Suprapubic skin (tissue), 4 donors: Measurements from ENCODE around the gene ANXA2R.

Source experiments
- POLR2A ChIP-seq, 2 donors: fragments of 450-650 bp; IDR thresholded peaks; one replicate each; pipeline ENCODE4 v1.6.1; 2017; ENCODE audit warnings: antibody characterized with exemption in 2 of 2, mild to moderate bottlenecking in 2 of 2, moderate library complexity in 2 of 2
- POLR2AphosphoS5 ChIP-seq, 3 donors: sonication (generic); formaldehyde crosslinking; IDR thresholded peaks; one replicate each; pipeline ENCODE4 v1.6.1; 2017; ENCODE audit warnings: antibody characterized with exemption in 3 of 3
- TF ChIP-seq, protein P1 (sequence below), 2 donors: fragments of 200-600 bp in 1 of 2; fragments of 450-650 bp in 1 of 2; sonication (generic) in 1 of 2; IDR thresholded peaks; one replicate each; pipeline ENCODE4 v1.5.1; 2016 to 2019; ENCODE audit warnings: antibody characterized with exemption in 2 of 2, mild to moderate bottlenecking in 1 of 2, moderate library complexity in 1 of 2

- TF ChIP-seq, protein P1, sequence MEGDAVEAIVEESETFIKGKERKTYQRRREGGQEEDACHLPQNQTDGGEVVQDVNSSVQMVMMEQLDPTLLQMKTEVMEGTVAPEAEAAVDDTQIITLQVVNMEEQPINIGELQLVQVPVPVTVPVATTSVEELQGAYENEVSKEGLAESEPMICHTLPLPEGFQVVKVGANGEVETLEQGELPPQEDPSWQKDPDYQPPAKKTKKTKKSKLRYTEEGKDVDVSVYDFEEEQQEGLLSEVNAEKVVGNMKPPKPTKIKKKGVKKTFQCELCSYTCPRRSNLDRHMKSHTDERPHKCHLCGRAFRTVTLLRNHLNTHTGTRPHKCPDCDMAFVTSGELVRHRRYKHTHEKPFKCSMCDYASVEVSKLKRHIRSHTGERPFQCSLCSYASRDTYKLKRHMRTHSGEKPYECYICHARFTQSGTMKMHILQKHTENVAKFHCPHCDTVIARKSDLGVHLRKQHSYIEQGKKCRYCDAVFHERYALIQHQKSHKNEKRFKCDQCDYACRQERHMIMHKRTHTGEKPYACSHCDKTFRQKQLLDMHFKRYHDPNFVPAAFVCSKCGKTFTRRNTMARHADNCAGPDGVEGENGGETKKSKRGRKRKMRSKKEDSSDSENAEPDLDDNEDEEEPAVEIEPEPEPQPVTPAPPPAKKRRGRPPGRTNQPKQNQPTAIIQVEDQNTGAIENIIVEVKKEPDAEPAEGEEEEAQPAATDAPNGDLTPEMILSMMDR (IDR thresholded peaks at IDR 0.05): no peak
- TF ChIP-seq POLR2A (IDR thresholded peaks at IDR 0.05) (peak in 1 of 2 donors; percentile 84), POLR2AphosphoS5 (IDR thresholded peaks at IDR 0.05) (peak; percentile 84 to 90 (median 87))
Measured at GRCh38 chr5:42992088-42992879, 47.8 kb downstream of the ANXA2R start.
